IMR-90 (cell line): ENCODE data around the gene ARID4A. TPM values are rescaled to one million over a fixed set of nuclear protein-coding genes. Genes with fewer than 3 reads are reported as not detected.

Experiments
- ATAC-seq: fragments of 200-7000 bp; cut with Tn5 transposase; 2 replicates; pipeline ENCODE4 v1.9.1; 2020; ENCODE audit warnings: low read depth, mild to moderate bottlenecking, moderate library complexity
- BruUV-seq: library from RNA; stranded (reverse); fragments of 400-500 nt; replicated peaks from 2 replicates; lab custom pipeline; 2021; lab: Mats Ljungman, UMichigan
- CTCF ChIA-PET: fragments of 300-600 bp; formaldehyde crosslinking; extraction: SDS; loops from one replicate; lab custom pipeline; 2021; ENCODE audit warnings: antibody characterized with exemption; lab: Yijun Ruan, JAX
- POLR2A ChIA-PET: fragments of 300-600 bp; sonication (Branson Sonifier 250); formaldehyde crosslinking; loops from one replicate; lab custom pipeline; 2022; ENCODE audit warnings: antibody characterized with exemption; ENCODE audit not compliant: unreplicated experiment; lab: Charles Lee
- DNase-seq: peaks from one replicate; pipeline ENCODE4 v3.0.0; 2013
- H2AFZ ChIP-seq: replicated peaks from 2 replicates; pipeline ENCODE3; 2013; ENCODE audit warnings: low read length, mild to moderate bottlenecking; ENCODE audit not compliant: poor library complexity
- H2AK5ac ChIP-seq: 2 replicates; pipeline ENCODE4 v1.6.1; 2013; ENCODE audit warnings: low read depth, low read length, inconsistent platforms
- H2AK9ac ChIP-seq: replicated peaks from 2 replicates; pipeline ENCODE3; 2013; ENCODE audit warnings: mild to moderate bottlenecking, low read depth, low read length, moderate library complexity; ENCODE audit not compliant: poor library complexity
- H2BK120ac ChIP-seq: 2 replicates; pipeline ENCODE4 v1.6.1; 2013; ENCODE audit warnings: low read depth, low read length, inconsistent platforms
- H2BK15ac ChIP-seq: 3 replicates; pipeline ENCODE4 v1.6.1; 2013; ENCODE audit warnings: low read depth, low read length, inconsistent platforms
- H2BK20ac ChIP-seq: 2 replicates; pipeline ENCODE4 v1.6.1; 2013; ENCODE audit warnings: low read depth, mild to moderate bottlenecking, inconsistent platforms, low read length, moderate library complexity
- H2BK5ac ChIP-seq: 2 replicates; pipeline ENCODE4 v1.6.1; 2013; ENCODE audit warnings: mild to moderate bottlenecking, low read depth, low read length, inconsistent platforms; ENCODE audit not compliant: poor library complexity, severe bottlenecking
- H3K14ac ChIP-seq: replicated peaks from 2 replicates; pipeline ENCODE4 v1.6.1; 2013; ENCODE audit warnings: low read depth, low read length, inconsistent platforms
- H3K18ac ChIP-seq: 2 replicates; pipeline ENCODE4 v1.6.1; 2013; ENCODE audit warnings: low read depth, low read length, control low read depth
- H3K23ac ChIP-seq: 2 replicates; pipeline ENCODE4 v1.6.1; 2013; ENCODE audit warnings: low read depth, low read length, inconsistent platforms
- H3K27ac ChIP-seq: 2 replicates; pipeline ENCODE4 v1.5.1; 2013; ENCODE audit warnings: mild to moderate bottlenecking, control low read depth, low read length; ENCODE audit not compliant: insufficient read depth
- H3K27me3 ChIP-seq: 2 replicates; pipeline ENCODE4 v1.6.1; 2013; ENCODE audit warnings: low read length; ENCODE audit not compliant: control insufficient read depth, insufficient read depth
- H3K36me3 ChIP-seq: 2 replicates; pipeline ENCODE4 v1.6.1; 2013; ENCODE audit warnings: low read length, mixed read lengths; ENCODE audit not compliant: control insufficient read depth, insufficient read depth
- H3K4ac ChIP-seq: 2 replicates; pipeline ENCODE4 v1.6.1; 2013; ENCODE audit warnings: low read depth, low read length, inconsistent platforms
- H3K4me1 ChIP-seq: 2 replicates; pipeline ENCODE4 v1.6.1; 2013; ENCODE audit warnings: low read length, mixed read lengths; ENCODE audit not compliant: control insufficient read depth, insufficient read depth
- H3K4me2 ChIP-seq: 2 replicates; pipeline ENCODE4 v1.6.1; 2013; ENCODE audit warnings: low read depth, mild to moderate bottlenecking, control low read depth, low read length, moderate library complexity
- H3K4me3 ChIP-seq: 2 replicates; pipeline ENCODE4 v1.5.1; 2013; ENCODE audit warnings: low read depth, mild to moderate bottlenecking, control low read depth, low read length, moderate library complexity; ENCODE audit not compliant: insufficient read depth
- H3K56ac ChIP-seq: 2 replicates; pipeline ENCODE4 v1.6.1; 2013; ENCODE audit warnings: low read length, inconsistent platforms; ENCODE audit not compliant: insufficient read depth; ENCODE audit errors: extremely low read depth
- H3K79me1 ChIP-seq, 2 experiments: 2 replicates each; pipeline ENCODE4 v1.6.1; 2013; ENCODE audit warnings: low read length in 2 of 2, inconsistent platforms in 1 of 2, low read depth in 1 of 2
- H3K9ac ChIP-seq: 2 replicates; pipeline ENCODE4 v1.6.1; 2013; ENCODE audit warnings: low read depth, low read length, control low read depth
- H3K9me1 ChIP-seq: 2 replicates; pipeline ENCODE4 v1.6.1; 2013; ENCODE audit warnings: low read length, inconsistent platforms; ENCODE audit not compliant: insufficient read depth
- H3K9me3 ChIP-seq: 2 replicates; pipeline ENCODE4 v1.6.1; 2013; ENCODE audit warnings: low read length; ENCODE audit not compliant: control insufficient read depth, insufficient read depth
- H4K20me1 ChIP-seq: 2 replicates; pipeline ENCODE4 v1.6.1; 2013; ENCODE audit warnings: low read length, inconsistent platforms; ENCODE audit not compliant: insufficient read depth
- H4K5ac ChIP-seq: 2 replicates; pipeline ENCODE4 v1.6.1; 2013; ENCODE audit warnings: mild to moderate bottlenecking, low read depth, low read length, control low read depth
- H4K8ac ChIP-seq, 2 experiments: 2 replicates each; pipeline ENCODE4 v1.6.1; 2013; ENCODE audit warnings: low read depth in 2 of 2, low read length in 2 of 2, control low read depth in 1 of 2, inconsistent platforms in 1 of 2
- H4K91ac ChIP-seq: 2 replicates; pipeline ENCODE4 v1.6.1; 2013; ENCODE audit warnings: low read depth, low read length, inconsistent platforms; ENCODE audit not compliant: insufficient read depth
- CTCF ChIP-seq: conservative IDR thresholded peaks from 2 replicates; pipeline ENCODE4 v1.5.1; 2012; ENCODE audit warnings: mild to moderate bottlenecking, low read depth, low read length, improper control_type of control experiment
- POLR2A ChIP-seq: IDR thresholded peaks from 2 replicates; pipeline ENCODE4 v1.6.1; 2012; ENCODE audit warnings: mild to moderate bottlenecking, low read depth, low read length
- RAD21 ChIP-seq: IDR thresholded peaks from 2 replicates; pipeline ENCODE4 v1.6.1; 2012; ENCODE audit warnings: low read length, improper control_type of control experiment
- RFX5 ChIP-seq: IDR thresholded peaks from 2 replicates; pipeline ENCODE4 v1.8.0; 2012; ENCODE audit warnings: low read depth, mild to moderate bottlenecking, low read length, moderate library complexity
- SMC3 ChIP-seq: fragments of 150-350 bp; IDR thresholded peaks from 2 replicates; pipeline ENCODE4 v1.6.1; 2016; ENCODE audit warnings: low read depth, mild to moderate bottlenecking, antibody characterized with exemption, low read length, moderate library complexity
- USF2 ChIP-seq: fragments of 150-350 bp; IDR thresholded peaks from 2 replicates; pipeline ENCODE4 v1.6.1; 2017; ENCODE audit warnings: mild to moderate bottlenecking, antibody characterized with exemption, low read length, low read depth
- WGBS, 2 experiments: methylation state at CpG; one replicate each; pipeline versions ENCODE4 v1.1.5 to v1.1.7; 2013; ENCODE audit warnings: missing lambda C conversion rate in 2 of 2; ENCODE audit not compliant: insufficient read length in 1 of 2; ENCODE audit errors: extremely low coverage in 2 of 2; 5-methylcytosine and 5-hydroxymethylcytosine counted together
- dilution Hi-C: fragments of 300-500 bp; cut with HindIII; formaldehyde crosslinking; loops from one replicate; pipeline ENCODE4 v1.14.3; 2018; ENCODE audit warnings: low sequenced_read_pairs; ENCODE audit not compliant: unreplicated experiment
- in situ Hi-C: fragments of 300-500 bp; cut with MboI; formaldehyde crosslinking; loops from 3 replicates; pipeline ENCODE4 v1.14.3; 2019; ENCODE audit warnings: low sequenced_read_pairs, inconsistent platforms, mixed read lengths
- intact Hi-C: fragments of 100-400 bp; cut with micrococcal nuclease; formaldehyde crosslinking; loops from 2 replicates; pipeline ENCODE4 v1.10.0; 2022
- polyA plus RNA-seq, 3 experiments: library from polyadenylated mRNA; depleted of rRNA; stranded (reverse); fragments of >200 nt; gene quantifications; 2 replicates each; pipeline ENCODE4 v1.2.3, GENCODE V29; 2012; ENCODE audit warnings: low replicate concordance in 1 of 3
- total RNA-seq: library from RNA; depleted of rRNA; stranded (reverse); fragments of >200 nt; gene quantifications from 2 replicates; pipeline ENCODE4 v1.2.3, GENCODE V29; 2012

ARID4A gene
- total and polyA plus RNA-seq, 2 of the 4 experiments (the other 2 are of a cell fraction), result 3.3 to 3.8 TPM

GRCh38 chr14:58281969-58282368, 16.4 kb upstream of the ARID4A start:
- dilution Hi-C loops, result no loop called here
- no peak overlapping the region for H3K4me2 ChIP-seq
- no peak overlapping the region for H3K18ac ChIP-seq
- TF ChIP-seq SMC3, result no peak
- TF ChIP-seq RAD21, result no peak
- no peak for TF ChIP-seq CTCF
- TF ChIP-seq POLR2A, result no peak
- no peak for TF ChIP-seq USF2
- no peak for TF ChIP-seq RFX5
- ChIA-PET CTCF (interaction anchor here (0.6 kb wide), 1 partner anchor 1445 kb away, joined by 6 read pairs; no protein-coding TSS in a partner anchor), POLR2A (interaction anchor here (0.7 kb wide), 1 partner anchor 16 kb away, joined by 4 read pairs; the partner anchor contains the start of gene ARID4A)
- no peak overlapping the region for H4K91ac ChIP-seq
- DNase-seq (no peak), ATAC-seq (no peak)
- H2BK5ac ChIP-seq, result peak overlapping the region; percentile 67
- H2BK120ac ChIP-seq, result 0 out of 2 replicates have a peak overlapping the region, but pooled peaks have one; percentile 7
- H3K27me3 ChIP-seq, result no peaks in the 10 kb centered on the region
- H3K4me1 ChIP-seq, result peaks cover 1% of the 10 kb centered on the region; the same call in 1 of the 2 replicates
- in situ Hi-C loops, result no loop called here
- no peak overlapping the region for H3K4me3 ChIP-seq
- no peak overlapping the region for H4K5ac ChIP-seq
- H4K8ac ChIP-seq, result peak overlapping the region; percentile 4 to 48; a peak in 1 of 4 replicates
- H3K27ac ChIP-seq, result peak overlapping the region; percentile 43; the same call in 1 of the 2 replicates
- BruUV-seq, result no TSS peak
- no peak overlapping the region for H2BK15ac ChIP-seq
- no peak overlapping the region for H2AK5ac ChIP-seq
- H3K14ac ChIP-seq, result peak overlapping the region; percentile 58; the same call in 1 of the 2 replicates
- peak overlapping the region; percentile 28; the same call in 1 of the 2 replicates for H3K9ac ChIP-seq
- H3K36me3 ChIP-seq, result peaks cover 30% of the 10 kb centered on the region
- no peak overlapping the region for H2AK9ac ChIP-seq
- no peak overlapping the region; the same call in none of the 2 replicates for H3K23ac ChIP-seq
- peak overlapping the region; percentile 48 for H3K4ac ChIP-seq
- H4K20me1 ChIP-seq, result peaks cover 10% of the 10 kb centered on the region; the same call in 1 of the 2 replicates
- intact Hi-C loops, result no loop called here
- 0 out of 2 replicates have a peak overlapping the region, but pooled peaks have one; percentile 24 for H2BK20ac ChIP-seq
- H3K79me1 ChIP-seq, result peaks cover 28 to 49% of the 10 kb centered on the region in 2 experiments
- no peak overlapping the region; the same call in 1 of the 2 replicates for H3K56ac ChIP-seq
- H3K9me1 ChIP-seq, result no peaks in the 10 kb centered on the region
- no peak overlapping the region for H2AFZ ChIP-seq
- no peaks in the 10 kb centered on the region for H3K9me3 ChIP-seq
- no CpG with 5 or more reads among the region's 3 CpGs for WGBS, 2 experiments
